ENCODE measurements around the gene NYAP2.

GRCh38 chr2:225650041-225650440 is 250.5 kb downstream of the NYAP2 start:
- no peak for TF ChIP-seq CTCF (IDR thresholded peaks at IDR 0.05)
- TF ChIP-seq EZH2phosphoT487 (IDR thresholded peaks at IDR 0.05): no peak
